ENCODE measurements around the gene UBL4B. TPM values are rescaled to one million over a fixed set of nuclear protein-coding genes. Genes with fewer than 3 reads are reported as not detected.
A peak's percentile ranks its signal among the peaks of the same experiment; 100 is the strongest.

UBL4B gene
- total and polyA plus RNA-seq, 4 experiments from 2014 or later, result not detected

DNA sequence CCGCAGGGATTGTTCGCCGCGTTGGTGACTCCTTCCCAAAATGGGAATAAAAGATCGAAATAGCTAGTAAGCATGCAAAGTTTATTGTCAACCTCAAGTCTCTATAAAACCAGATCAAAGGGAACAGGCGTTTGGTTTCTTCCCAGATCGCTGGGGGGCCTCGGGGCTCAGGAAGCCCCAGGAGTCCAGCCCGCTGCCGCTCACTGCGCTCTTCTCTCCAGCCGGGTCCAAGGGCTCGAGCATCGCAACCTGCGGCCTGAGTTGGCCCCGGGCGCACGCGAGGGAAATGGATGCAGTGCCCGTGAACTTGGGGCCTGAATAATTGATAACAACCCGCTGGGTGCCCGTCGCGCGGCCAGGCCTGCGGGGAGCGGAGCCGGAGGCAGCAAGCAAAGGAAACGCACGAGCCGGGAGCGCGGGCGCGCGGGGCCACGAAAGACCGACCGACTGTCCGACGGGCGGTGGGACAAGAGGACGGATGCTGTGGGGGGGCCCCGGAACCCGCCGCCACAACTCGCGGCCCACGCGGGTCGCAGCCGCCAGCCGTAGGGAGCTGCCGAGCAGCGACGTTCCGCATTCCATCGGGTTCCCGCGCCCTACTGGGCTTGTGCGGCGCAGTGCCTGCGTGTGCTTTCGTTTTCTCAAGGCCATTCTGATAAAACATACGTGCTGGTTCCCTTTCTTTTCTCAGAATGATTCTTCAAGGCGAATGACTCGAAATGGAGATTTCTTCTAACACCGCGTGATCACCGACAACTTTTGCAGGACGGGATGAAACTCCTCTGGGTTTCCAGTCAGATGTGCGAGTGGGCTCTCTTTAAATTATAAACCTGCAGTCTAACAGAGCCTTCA is 27.8 kb upstream of the UBL4B start:
- Mint-ChIP-seq H3K4me3 (peak overlapping the region; percentile 79 to 94 (median 89)), H3K27ac (peak overlapping the region in 1 of 7 donors; percentile 41), H3K27me3 (peaks cover 38 to 49% of the 10 kb centered on the region in 2 donors), H3K9me3 (no peaks in the 10 kb centered on the region), H3K36me3 (peaks cover 0 to 2% of the 10 kb centered on the region in 2 donors), H3K4me1 (peaks cover 9 to 22% (median 14%) of the 10 kb centered on the region in 4 donors)
- peaks cover 28% of the 10 kb centered on the region for H3K27me3 ChIP-seq (ENCODE audit: insufficient read depth, low read length)
- no peaks in the 10 kb centered on the region for H3K36me3 ChIP-seq (ENCODE audit: insufficient read depth, low read length)
- no peak overlapping the region for H3K27ac ChIP-seq (ENCODE audit: low read depth, low read length)
- peaks cover 12% of the 10 kb centered on the region for H3K4me1 ChIP-seq (ENCODE audit: insufficient read depth, low read length)
- POLR2A ChIA-PET (ENCODE audit: partially characterized antibody), result no interaction called here
- CTCF ChIA-PET (ENCODE audit: partially characterized antibody), result interaction anchor here (1.2 to 1.4 kb wide), 2 partner anchors 10 to 19 kb away, joined by 3 to 4 read pairs; no protein-coding TSS in a partner anchor
- H3K4me3 ChIP-seq (ENCODE audit: low read length in 2 of 2), result peak overlapping the region; percentile 59 to 63
- DNase-seq, result peak in 1 of 5 donors; percentile 28
- no peaks in the 10 kb centered on the region for H3K9me3 ChIP-seq (ENCODE audit: control insufficient read depth in 1 of 2, low read length in 2 of 2)
- intact Hi-C loops (cut with micrococcal nuclease), result no loop called here

DNA sequence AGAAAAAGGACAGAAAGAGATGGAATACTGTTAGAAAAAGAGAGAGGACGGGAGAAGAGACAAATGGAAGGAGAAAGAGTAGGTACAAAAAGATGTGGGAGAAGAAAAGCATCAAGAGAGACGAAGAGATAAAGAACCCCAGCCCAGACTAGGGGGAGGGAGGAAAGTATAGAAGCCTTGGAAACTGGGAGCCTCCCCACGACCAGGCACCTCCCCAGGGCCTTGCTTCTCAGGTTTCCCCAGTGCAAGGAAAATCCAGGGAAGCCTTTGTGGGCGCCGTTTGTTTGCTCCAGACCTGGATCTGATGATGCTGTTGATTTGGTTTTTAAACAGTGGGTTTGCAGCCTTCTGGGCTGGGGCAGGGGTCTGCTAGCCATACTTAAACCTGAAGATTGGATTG is 26.6 kb upstream of the UBL4B start:
- Histone ChIP-seq H3K27ac (ENCODE audit: low read depth, low read length) (no peak overlapping the region), H3K27me3 (ENCODE audit: insufficient read depth, low read length) (peaks cover 28% of the 10 kb centered on the region), H3K9me3 (ENCODE audit: control insufficient read depth in 1 of 2, low read length in 2 of 2) (no peaks in the 10 kb centered on the region), H3K4me1 (ENCODE audit: insufficient read depth, low read length) (peaks cover 12% of the 10 kb centered on the region), H3K36me3 (ENCODE audit: insufficient read depth, low read length) (no peaks in the 10 kb centered on the region), H3K4me3 (ENCODE audit: low read length in 2 of 2) (no peak overlapping the region)
- Mint-ChIP-seq H3K36me3 (peaks cover 0 to 2% of the 10 kb centered on the region in 2 donors), H3K9me3 (no peaks in the 10 kb centered on the region), H3K4me3 (peak overlapping the region in 6 of 8 donors; percentile 2 to 85 (median 44)), H3K27ac (peak overlapping the region in 1 of 7 donors; percentile 43), H3K4me1 (peaks cover 9 to 22% (median 14%) of the 10 kb centered on the region in 4 donors), H3K27me3 (peaks cover 40 to 49% of the 10 kb centered on the region in 2 donors)
- ChIA-PET CTCF (ENCODE audit: partially characterized antibody) (interaction anchor here (1.2 kb wide), 1 partner anchor 25 kb away, joined by 4 read pairs; no protein-coding TSS in a partner anchor), POLR2A (ENCODE audit: partially characterized antibody) (no interaction called here)
- intact Hi-C loops (cut with micrococcal nuclease), result no loop called here
- no peak for DNase-seq

DNA sequence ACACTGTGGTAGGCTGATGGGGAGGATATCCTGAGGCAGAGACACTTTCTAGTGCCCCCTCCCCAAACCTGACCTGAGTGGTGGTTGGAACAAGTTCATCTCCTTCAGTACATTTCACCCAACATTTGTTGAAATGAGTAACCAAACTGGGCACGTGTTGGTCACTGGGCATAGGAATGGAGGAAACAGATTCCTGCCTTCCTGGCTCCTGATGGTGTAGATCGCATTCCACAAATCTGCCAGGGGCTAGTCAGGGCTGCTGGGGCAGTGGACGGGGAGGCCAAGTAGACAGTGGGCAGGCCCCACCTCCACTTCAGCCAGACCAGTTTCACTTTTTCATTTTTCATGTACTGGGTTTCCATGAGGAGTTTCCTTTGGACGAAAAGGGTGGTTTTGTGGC is 25.3 kb upstream of the UBL4B start:
- H3K4me3 ChIP-seq (ENCODE audit: low read length in 2 of 2), result no peak overlapping the region
- peaks cover 28% of the 10 kb centered on the region for H3K27me3 ChIP-seq (ENCODE audit: insufficient read depth, low read length)
- intact Hi-C loops (cut with micrococcal nuclease), result no loop called here
- peaks cover 9 to 22% (median 14%) of the 10 kb centered on the region in 4 donors for H3K4me1 Mint-ChIP-seq
- no peak overlapping the region for H3K27ac Mint-ChIP-seq
- H3K9me3 Mint-ChIP-seq, result no peaks in the 10 kb centered on the region
- no peaks in the 10 kb centered on the region for H3K9me3 ChIP-seq (ENCODE audit: control insufficient read depth in 1 of 2, low read length in 2 of 2)
- ChIA-PET POLR2A (ENCODE audit: partially characterized antibody) (no interaction called here), CTCF (ENCODE audit: partially characterized antibody) (interaction anchor here (1.0 to 3.2 kb wide), 5 partner anchors 18 to 849 kb away, joined by 3 to 40 read pairs (median 8); no protein-coding TSS in a partner anchor)
- H3K27me3 Mint-ChIP-seq, result peaks cover 36 to 48% of the 10 kb centered on the region in 2 donors
- peaks cover 12% of the 10 kb centered on the region for H3K4me1 ChIP-seq (ENCODE audit: insufficient read depth, low read length)
- DNase-seq, result no peak
- H3K4me3 Mint-ChIP-seq, result no peak overlapping the region
- H3K36me3 Mint-ChIP-seq, result peaks cover 0 to 2% of the 10 kb centered on the region in 2 donors
- no peaks in the 10 kb centered on the region for H3K36me3 ChIP-seq (ENCODE audit: insufficient read depth, low read length)
- no peak overlapping the region for H3K27ac ChIP-seq (ENCODE audit: low read depth, low read length)

DNA sequence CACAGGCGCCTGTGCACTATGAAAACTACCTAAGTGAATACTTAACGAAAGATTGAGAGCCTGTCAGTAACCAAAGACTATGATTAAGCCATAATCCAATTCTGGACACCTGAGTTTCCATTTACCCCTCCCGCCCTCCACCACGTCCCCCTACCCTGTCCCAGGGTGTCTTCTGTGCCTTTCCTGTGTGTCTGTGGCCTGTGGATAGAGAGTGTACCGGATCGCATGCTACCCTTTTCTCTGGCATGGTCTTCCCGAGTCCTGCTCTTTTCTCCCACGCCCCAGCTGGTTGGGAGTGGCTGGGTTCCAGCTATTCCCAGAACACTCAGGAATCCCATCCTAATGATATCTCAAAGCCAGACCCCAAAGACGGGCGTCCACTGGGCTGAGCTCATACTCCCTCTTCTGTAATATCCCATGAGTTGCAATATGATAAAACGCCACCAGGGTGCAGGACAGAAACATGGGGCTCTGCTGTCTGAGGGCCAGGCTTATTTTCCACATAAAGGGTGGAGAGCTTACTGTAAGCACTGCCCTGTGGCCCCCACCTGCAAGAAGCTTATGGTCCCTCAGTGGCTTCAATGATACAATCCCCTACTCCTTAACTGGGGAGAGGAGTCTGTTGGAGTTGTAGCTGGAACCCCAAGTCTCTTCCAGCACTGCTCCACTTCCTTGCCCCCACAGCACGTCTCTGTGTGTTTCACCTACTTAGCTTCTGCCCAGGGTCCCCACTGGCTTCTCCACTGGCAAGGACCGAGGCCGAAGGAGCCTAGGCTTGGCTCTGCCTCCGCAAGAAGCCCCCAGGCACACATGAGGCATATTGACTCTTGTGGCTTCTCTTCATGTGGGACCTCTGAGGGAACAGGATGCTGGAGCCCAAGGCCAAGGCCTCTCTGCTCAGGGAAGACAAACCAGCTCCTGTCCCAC is 24.2 kb upstream of the UBL4B start:
- peak in 2 of 5 donors; percentile 42 to 46 for DNase-seq
- Histone ChIP-seq H3K4me3 (ENCODE audit: low read length in 2 of 2) (no peak overlapping the region), H3K27ac (ENCODE audit: low read depth, low read length) (no peak overlapping the region), H3K27me3 (ENCODE audit: insufficient read depth, low read length) (peaks cover 24% of the 10 kb centered on the region), H3K9me3 (ENCODE audit: control insufficient read depth in 1 of 2, low read length in 2 of 2) (no peaks in the 10 kb centered on the region), H3K36me3 (ENCODE audit: insufficient read depth, low read length) (no peaks in the 10 kb centered on the region), H3K4me1 (ENCODE audit: insufficient read depth, low read length) (peaks cover 12% of the 10 kb centered on the region)
- no peak overlapping the region for H3K27ac Mint-ChIP-seq
- H3K4me1 Mint-ChIP-seq, result peaks cover 9 to 22% (median 11%) of the 10 kb centered on the region in 4 donors
- peaks cover 0 to 2% of the 10 kb centered on the region in 2 donors for H3K36me3 Mint-ChIP-seq
- CTCF ChIA-PET (ENCODE audit: partially characterized antibody), result interaction anchor here (0.7 to 3.2 kb wide), 16 partner anchors 10 to 848 kb away, joined by 3 to 40 read pairs (median 4); partner anchors contain the start of gene UBL4B
- H3K27me3 Mint-ChIP-seq, result peaks cover 31 to 44% of the 10 kb centered on the region in 2 donors
- intact Hi-C loops (cut with micrococcal nuclease), result no loop called here
- POLR2A ChIA-PET (ENCODE audit: partially characterized antibody), result interaction anchor here (0.9 kb wide), 1 partner anchor 372 kb away, joined by 3 read pairs; no protein-coding TSS in a partner anchor
- peaks cover 0 to 2% (median 0%) of the 10 kb centered on the region in 8 donors for H3K9me3 Mint-ChIP-seq
- H3K4me3 Mint-ChIP-seq, result peak overlapping the region in 1 of 8 donors; percentile 55

DNA sequence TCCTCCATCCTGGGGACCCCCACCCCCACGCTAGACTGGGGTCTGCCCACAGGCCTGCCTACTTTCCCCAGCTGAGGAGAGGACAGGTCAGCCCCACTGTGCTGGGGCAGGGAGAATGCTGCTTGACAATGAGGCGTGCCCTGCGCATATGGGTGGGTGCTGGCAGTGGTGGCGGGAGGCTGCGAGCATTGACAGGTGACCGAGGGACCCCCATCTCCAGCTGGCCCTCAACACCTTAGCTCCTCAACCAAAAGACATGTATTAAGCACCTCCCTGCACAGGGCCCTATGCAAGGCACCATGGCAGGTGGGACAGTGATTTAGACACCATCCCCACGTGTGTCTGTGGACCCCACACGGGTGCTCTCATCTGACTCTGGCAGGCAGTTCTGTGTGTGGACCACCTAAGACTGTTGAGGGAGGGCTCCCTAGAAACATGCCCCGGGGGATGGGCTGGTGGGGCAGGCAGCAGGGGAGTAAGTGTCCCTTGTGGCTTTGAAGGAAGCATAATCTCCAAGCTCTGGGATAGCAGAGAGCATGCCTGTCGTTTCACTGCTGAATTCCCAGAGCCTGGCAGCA is 23.4 kb upstream of the UBL4B start:
- Mint-ChIP-seq H3K4me1 (peaks cover 1 to 14% (median 6%) of the 10 kb centered on the region in 4 donors), H3K27ac (no peak overlapping the region), H3K36me3 (peaks cover 0 to 2% of the 10 kb centered on the region in 2 donors), H3K4me3 (no peak overlapping the region), H3K27me3 (peaks cover 27 to 37% of the 10 kb centered on the region in 2 donors), H3K9me3 (peaks cover 0 to 2% (median 0%) of the 10 kb centered on the region in 8 donors)
- Histone ChIP-seq H3K9me3 (ENCODE audit: control insufficient read depth in 1 of 2, low read length in 2 of 2) (no peaks in the 10 kb centered on the region), H3K27me3 (ENCODE audit: insufficient read depth, low read length) (peaks cover 17% of the 10 kb centered on the region), H3K27ac (ENCODE audit: low read depth, low read length) (no peak overlapping the region), H3K4me3 (ENCODE audit: low read length in 2 of 2) (no peak overlapping the region), H3K36me3 (ENCODE audit: insufficient read depth, low read length) (no peaks in the 10 kb centered on the region), H3K4me1 (ENCODE audit: insufficient read depth, low read length) (peaks cover 6% of the 10 kb centered on the region)
- intact Hi-C loops (cut with micrococcal nuclease), result no loop called here
- no peak for DNase-seq
- ChIA-PET POLR2A (ENCODE audit: partially characterized antibody) (no interaction called here), CTCF (ENCODE audit: partially characterized antibody) (interaction anchor here (0.7 to 3.2 kb wide), 11 partner anchors 9 to 371 kb away, joined by 3 to 40 read pairs (median 5); partner anchors contain the start of gene UBL4B)

DNA sequence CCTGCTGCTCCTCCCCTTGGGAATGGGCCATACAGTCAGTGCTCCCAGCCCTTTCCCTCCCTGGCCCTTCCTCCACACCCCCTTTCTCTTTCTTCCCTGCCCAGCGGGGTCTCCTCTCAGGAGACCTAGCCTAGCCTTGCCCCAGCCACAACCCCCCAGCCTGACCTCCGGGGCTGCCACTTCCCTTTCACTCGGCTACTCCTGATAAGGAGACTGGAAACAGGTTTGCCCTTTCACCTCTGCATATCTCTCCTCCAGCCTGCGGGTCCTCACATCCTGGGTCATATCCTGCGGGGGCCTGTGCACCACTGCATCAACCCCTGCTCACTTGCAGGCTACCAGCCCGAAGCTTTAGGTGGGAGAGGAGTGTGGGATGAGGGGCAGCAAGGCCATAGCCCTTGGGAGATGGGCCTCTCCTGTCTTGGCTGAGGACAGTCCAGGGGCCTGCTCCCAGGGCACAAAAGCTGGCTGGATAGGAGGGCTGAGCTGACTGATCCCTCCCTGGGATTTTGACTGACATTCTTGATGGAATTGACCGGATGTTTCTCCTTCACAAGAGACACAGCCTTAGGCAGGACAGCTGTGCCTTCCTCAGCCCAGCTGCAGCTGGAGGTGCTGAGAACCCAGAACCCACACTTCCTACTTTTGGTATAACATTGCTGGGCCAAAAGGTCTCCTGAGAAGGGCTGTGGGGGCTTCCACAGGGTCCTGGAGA is 22.5 kb upstream of the UBL4B start:
- Mint-ChIP-seq H3K4me3 (no peak overlapping the region), H3K4me1 (peaks cover 0 to 10% (median 4%) of the 10 kb centered on the region in 4 donors), H3K9me3 (peaks cover 0 to 2% (median 0%) of the 10 kb centered on the region in 8 donors), H3K36me3 (peaks cover 0 to 1% of the 10 kb centered on the region in 2 donors), H3K27me3 (peaks cover 24 to 40% of the 10 kb centered on the region in 2 donors), H3K27ac (no peak overlapping the region)
- Histone ChIP-seq H3K27me3 (ENCODE audit: insufficient read depth, low read length) (peaks cover 14% of the 10 kb centered on the region), H3K27ac (ENCODE audit: low read depth, low read length) (no peak overlapping the region), H3K9me3 (ENCODE audit: control insufficient read depth in 1 of 2, low read length in 2 of 2) (no peaks in the 10 kb centered on the region), H3K4me1 (ENCODE audit: insufficient read depth, low read length) (peaks cover 5% of the 10 kb centered on the region), H3K36me3 (ENCODE audit: insufficient read depth, low read length) (no peaks in the 10 kb centered on the region), H3K4me3 (ENCODE audit: low read length in 2 of 2) (no peak overlapping the region)
- no peak for DNase-seq
- ChIA-PET POLR2A (ENCODE audit: partially characterized antibody) (interaction anchor here (0.6 kb wide), 1 partner anchor 31 kb away, joined by 3 read pairs; no protein-coding TSS in a partner anchor), CTCF (ENCODE audit: partially characterized antibody) (interaction anchor here (1.1 to 3.2 kb wide), 3 partner anchors 16 to 370 kb away, joined by 4 to 18 read pairs (median 13); no protein-coding TSS in a partner anchor)
- intact Hi-C loops (cut with micrococcal nuclease), result no loop called here

All from CD4-positive, alpha-beta memory T cell (primary cell).